GM18907 (cell line): ENCODE results near the gene TBC1D2B.
"Not testable (repeated sequence)": the region's sequence is repeated elsewhere in the genome, so short reads cannot be mapped to it uniquely, and the experiment has no call there.

ENCODE experiments used
- ATAC-seq: cut with Tn5 transposase; IDR thresholded peaks from one replicate; pipeline ENCODE4 v1.9.1; 2021; ENCODE audit warnings: mild to moderate bottlenecking, moderate library complexity; ENCODE audit not compliant: unreplicated experiment

Gene TBC1D2B

DNA sequence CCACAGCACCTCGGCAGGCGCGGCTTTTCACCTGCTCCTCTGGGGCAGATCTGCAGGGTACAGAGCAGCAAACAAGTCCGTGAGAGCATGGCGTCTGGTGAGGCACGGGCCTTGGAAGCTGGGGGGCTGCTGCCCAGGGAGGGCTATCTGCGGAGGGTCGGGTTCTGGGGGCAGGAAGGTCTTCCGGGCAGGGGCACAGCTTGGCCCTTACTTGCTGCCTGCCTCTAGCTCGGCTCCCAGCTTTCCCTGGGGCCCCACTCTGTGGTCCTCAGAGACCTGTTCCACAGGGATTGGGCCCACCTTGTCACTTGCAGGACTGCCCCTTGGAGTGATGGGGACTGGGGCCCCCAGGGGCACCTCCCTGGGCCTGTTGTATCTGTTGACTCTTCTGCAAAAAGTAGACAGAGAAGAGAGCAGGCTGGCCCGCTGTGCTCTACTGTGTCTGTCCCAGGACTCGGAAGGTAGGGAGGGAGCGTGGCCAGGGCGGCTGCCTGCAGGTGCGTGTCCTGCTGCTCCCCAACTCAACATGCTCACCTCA is 84.1 kb downstream of the TBC1D2B start:
- no peak for ATAC-seq

DNA sequence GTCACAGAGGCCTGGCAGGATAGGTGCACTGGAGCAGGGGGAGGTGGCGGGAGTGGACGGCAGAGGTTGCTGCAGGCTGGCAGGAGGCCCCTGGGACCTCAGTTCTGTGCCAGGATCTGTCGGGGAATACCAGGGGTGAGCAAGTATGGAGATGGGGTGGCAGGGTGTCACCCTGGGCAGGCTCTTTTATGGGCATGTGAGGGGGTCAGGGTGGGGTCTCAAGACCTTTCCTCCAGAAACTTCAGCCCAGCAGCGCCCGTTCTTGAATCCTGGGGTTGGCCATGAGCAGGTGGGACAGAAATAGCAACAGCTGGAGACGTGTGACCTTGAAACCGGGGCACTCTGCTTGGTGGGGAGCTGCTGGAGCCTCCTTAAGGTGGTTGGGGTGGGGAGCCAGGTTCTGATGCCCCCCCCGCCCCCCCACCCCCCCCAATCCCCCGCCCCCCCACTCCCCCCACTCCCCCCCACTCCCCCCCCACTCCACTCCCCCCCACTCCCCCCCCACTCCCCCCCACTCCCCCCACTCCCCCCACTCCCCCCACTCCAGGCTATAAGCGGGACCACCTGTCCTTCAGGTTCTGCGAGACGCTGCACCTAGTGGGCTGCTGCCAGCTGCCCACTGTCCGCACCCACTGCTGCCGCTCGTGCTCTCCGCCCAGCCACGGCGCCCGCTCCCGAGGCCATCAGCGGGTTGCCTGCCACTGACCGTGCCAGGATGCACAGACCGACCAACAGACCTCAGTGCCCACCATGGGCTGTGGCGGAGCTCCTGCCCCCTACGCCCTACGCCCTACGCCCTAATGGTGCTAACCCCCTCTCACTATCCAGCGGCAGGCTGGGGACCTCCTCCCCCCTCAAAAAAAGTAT is 84.9 kb downstream of the TBC1D2B start:
- ATAC-seq: no peak

DNA sequence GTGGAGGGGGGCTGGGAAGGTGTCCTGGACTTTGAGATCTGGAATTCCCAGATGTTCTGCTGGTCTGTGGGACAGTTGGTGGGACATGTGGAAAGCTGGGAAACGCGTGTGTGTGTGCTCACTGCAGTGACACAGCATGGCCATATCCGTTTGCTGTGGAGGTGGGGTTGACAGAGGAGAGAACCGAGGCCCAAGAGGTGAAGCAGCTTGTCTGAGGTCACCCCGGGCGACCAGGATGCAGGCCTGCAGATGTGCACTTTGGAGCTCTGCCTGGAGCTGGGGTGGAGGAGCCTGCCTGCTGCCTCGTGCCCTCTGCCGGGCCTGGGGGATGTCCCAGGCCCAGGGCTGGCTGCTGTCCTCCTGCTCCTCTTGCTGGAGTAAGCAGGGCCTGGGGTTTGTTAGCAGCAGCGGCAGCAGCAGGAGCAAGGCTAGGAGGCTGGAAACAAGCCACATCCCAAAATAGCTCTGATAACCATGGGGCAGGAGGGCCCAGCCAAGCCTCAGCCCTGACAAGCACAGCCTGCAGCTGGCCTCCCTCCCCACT is 85.8 kb downstream of the TBC1D2B start:
- ATAC-seq: not testable (repeated sequence)

- ATAC-seq: no peak
Observed at GRCh38 chr15:77991029-77991406, 86.5 kb downstream of the TBC1D2B start.

DNA sequence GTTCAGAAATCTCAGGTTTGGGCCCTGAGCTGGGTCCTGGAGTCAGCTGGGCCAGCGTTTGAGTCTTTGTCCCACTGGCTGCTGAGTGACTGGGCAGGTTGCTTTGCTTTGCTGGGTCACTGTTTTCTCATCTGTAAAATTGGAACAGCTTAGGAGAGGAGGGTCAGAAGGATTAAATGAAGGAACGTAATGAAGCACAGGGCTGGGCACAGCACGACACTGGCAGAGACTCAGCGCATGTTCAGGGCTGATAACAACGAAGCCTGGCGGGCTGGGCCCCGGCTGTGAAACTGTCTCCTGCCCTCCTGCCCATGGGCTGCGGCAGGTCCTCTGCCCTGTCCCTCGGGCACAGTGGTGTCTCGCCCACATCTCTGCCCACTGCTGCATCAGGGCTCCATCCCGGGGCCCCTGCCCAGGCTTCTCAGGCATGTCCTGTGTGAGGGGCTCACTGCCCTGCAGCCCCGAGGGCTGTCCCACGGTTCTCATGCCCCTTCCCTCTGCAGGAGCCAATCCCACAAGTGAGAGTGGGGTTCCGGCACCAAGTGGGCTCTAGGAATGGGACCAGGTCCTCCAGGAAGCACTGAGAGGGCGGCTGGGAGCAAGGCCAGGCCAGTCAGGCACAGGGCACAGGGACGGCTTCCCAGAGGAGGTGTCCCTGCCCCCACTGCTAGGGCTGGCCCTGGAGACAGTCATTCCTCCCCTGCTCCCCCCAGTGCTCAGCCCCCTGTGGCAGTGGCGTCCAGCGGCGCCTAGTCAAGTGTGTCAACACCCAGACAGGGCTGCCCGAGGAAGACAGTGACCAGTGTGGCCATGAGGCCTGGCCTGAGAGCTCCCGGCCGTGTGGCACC is 88.0 kb downstream of the TBC1D2B start:
- ATAC-seq: no peak

- no peak for ATAC-seq
Observed at GRCh38 chr15:77988347-77989295, 88.9 kb downstream of the TBC1D2B start.

- not testable (repeated sequence) for ATAC-seq
Observed at GRCh38 chr15:77987765-77988136, 89.8 kb downstream of the TBC1D2B start.

DNA sequence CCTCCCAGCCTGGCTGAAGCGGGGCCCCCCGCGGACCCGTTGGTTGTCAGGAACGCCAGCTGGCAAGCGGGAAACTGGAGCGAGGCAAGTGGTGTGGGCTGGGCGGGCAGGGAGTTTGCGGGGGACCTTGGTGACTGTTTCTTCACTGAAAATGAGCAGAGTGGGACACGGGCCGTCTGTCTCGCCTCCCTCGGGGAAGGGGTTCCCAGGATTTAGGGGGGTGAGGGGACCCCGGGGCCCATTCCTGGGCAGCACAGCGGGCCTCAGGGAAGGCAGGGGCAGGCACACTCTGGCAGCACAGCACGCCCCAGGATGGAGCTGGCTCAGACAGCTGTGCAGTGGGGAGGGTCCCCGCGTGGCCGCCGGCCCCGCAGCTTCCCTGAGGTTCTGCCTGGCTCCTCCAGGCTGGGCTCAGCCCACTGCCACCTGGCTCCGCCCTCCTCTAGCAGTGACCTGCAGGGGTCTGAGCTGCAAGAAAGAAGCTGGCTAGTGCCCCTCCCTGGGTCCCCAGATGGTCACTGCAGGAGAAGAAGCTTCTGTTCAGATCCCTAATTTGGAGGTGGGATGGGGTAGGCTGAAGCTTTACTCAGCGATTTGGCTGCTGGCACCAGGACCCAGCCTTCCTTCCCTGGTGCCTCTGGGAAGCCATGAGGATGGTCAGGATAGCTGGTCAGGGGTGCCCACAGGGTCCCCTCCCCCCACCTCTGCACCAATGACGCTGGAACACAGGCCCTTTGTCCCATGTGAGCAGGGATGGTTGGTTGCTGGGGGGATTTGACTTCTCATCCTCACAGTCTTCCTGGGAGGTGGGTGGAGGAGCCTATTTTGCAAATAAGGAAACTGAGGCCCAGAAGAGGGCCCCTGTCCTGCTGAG is 90.4 kb downstream of the TBC1D2B start:
- no peak for ATAC-seq

GRCh38 chr15:77985931-77986480 is 91.5 kb downstream of the TBC1D2B start:
- ATAC-seq: no peak

GRCh38 chr15:77985031-77985930 is 92.2 kb downstream of the TBC1D2B start:
- no peak for ATAC-seq

DNA sequence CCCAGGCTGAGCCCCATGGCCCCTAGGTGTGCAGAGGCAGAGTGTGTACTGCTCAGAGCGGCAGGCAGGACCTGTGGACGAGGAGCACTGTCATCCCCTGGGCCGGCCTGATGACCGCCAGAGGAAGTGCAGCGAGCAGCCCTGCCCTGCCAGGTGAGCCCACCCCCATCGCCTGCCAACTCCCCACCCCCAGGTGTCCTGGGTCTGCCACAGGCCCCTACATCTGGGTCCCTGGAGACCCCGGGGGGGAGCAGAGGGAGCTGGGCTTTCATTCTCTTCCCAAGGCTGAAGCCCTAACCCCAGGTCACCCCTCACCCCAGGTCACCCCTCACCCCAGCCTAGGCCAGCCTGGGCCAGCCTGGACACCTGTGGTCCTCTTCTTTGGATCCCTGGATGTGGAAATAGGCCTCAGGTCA is 93.1 kb downstream of the TBC1D2B start:
- no peak for ATAC-seq

DNA sequence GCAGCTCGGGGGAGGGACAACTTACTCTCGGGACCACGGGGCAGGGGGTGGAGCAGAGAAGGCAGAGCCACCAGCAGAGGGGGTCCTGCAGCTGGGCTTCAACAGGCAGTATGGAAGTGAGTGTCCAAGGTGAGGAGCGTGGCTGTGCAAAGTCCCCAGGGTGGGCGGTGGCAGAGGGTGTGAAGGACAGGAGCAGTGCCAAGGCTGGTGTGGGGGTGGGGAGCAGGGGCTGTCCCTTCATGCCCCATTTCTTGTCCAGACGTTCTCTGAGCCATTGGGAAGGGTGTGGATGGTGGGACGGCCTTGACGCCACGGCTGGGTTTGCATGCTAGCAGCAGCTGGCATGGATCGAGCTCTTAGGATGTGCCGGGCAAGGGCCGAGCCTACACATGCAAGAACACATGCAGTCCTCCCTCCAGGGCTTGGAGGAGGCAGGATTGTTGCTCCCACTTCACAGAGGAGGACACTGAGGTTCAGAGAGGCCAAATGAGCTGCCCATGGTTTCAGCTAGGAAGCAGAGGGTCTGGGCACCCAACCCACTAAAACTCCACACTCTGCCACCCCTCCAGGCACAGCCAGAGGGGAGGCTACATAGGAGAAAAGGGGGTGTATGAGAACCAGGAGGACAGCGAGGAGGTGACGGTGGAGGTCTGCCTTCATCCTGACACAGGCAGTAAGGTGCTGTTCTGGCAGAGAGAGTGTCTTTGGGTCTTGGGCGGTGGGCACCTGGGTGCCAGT is 93.6 kb downstream of the TBC1D2B start:
- ATAC-seq: no peak

DNA sequence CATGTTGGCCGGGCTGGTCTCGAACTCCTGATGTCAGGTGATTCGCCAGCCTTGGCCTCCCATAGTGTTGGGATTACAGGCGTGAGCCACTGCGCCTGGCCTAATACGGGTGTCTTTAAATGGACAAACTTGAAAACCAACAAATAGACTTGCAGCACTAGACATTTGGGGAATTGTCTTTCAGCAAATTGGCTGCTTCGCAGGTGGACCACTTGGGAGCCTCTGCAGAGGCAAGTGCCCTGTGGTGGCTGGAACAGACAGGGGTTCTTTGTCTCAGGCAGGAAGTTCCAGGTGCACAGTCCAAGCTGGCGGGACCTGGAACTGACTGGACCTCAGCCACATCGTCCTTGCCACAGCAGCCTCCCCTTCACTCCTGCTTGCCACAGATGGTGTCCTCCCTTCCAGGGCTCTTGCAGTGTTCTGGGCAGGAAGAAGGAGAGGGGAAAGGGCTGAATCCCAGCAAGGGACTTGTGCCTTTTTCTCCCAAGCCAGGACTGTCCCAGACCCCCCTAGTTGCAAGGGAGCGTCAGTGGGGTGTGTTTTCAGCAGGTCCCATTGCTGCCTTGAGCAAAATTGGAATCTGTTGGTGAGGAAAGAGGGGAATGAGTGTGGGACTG is 94.3 kb downstream of the TBC1D2B start:
- ATAC-seq: no peak

GRCh38 chr15:77982127-77982490 is 95.4 kb downstream of the TBC1D2B start:
- no peak for ATAC-seq

DNA sequence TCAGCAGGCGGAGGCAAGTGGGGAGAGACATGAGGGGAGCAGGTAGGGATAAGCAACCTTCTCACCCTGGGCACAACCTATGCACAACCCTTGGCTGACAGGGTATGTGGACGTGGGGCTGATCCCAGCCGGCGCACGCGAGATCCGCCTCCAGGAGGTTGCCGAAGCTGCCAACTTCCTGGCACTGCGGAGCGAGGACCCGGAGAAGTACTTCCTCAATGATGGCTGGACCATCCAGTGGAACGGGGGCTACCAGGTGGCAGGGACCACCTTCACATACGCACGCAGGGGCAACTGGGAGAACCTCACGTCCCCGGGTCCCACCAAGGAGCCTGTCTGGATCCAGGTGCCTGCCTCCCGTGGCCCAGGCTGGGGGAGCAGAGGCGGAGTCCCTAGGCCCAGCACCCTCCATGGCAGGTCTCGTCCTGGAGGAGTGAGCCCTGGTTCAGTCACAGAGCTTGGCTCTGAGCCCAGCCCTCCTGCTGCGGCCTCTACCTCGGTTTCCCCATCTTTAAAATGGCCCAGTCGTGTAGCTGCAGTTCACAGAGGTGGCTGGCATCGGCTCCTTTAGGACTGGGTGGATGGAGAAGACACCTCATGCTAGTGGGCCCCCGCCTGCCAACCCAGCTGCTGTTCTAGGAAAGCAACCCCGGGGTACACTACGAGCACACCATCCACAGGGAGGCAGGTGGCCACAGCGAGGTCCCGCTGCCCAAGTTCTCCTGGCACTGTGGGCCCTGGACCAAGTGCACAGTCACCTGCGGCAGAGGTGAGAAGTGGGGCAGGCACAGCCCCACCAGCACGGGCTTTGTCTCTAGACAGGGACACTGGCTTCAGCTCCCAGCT is 96.0 kb downstream of the TBC1D2B start:
- no peak for ATAC-seq

GRCh38 chr15:77980674-77981073 is 96.8 kb downstream of the TBC1D2B start:
- not testable (repeated sequence) for ATAC-seq
